ENCODE measurements around the gene CBLC. TPM values are rescaled to one million over a fixed set of nuclear protein-coding genes. Genes with fewer than 3 reads are reported as not detected.
"Not testable (repeated sequence)": the region's sequence is repeated elsewhere in the genome, so short reads cannot be mapped to it uniquely, and the experiment has no call there.

The CBLC gene
- total RNA-seq, 4 donors from 2014 or later, result 26.9 to 75.7 (median 49.1) TPM

DNA sequence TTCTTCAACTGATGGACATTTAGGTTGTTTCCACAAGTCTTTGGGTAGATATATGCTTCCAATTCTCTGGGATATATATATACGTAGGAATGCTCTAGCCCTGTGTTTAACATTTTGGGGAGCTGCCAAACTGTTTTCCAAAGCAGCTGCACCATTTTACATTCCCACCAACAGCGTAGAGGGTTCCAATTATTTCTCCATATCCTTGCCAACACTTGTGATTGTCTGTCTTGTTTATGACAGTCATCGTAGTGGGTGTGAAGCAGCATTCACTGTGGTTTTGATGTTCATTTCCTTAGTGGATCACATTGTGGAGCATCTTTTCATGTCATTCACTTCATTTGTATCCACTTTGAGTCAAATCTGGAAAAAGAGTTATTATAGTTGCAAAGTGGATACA, 4.7 kb upstream of the CBLC start:
- peaks cover 15 to 56% (median 21%) of the 10 kb centered on the region in 3 donors for H3K4me1 ChIP-seq
- H3K9me3 ChIP-seq, result no peaks in the 10 kb centered on the region
- DNase-seq, result no peak
- no peak overlapping the region for H3K4me3 ChIP-seq
- 36 to 46% methylated on average over 3 of the region's 3 CpGs for WGBS, 2 donors
- peaks cover 0 to 7% (median 0%) of the 10 kb centered on the region in 4 donors for H3K27me3 ChIP-seq
- intact Hi-C loops (cut with DNase I), result loop anchor here (5.0 kb wide), 1 partner anchor 51 kb away; no protein-coding TSS in a partner anchor
- TF ChIP-seq, protein P1, sequence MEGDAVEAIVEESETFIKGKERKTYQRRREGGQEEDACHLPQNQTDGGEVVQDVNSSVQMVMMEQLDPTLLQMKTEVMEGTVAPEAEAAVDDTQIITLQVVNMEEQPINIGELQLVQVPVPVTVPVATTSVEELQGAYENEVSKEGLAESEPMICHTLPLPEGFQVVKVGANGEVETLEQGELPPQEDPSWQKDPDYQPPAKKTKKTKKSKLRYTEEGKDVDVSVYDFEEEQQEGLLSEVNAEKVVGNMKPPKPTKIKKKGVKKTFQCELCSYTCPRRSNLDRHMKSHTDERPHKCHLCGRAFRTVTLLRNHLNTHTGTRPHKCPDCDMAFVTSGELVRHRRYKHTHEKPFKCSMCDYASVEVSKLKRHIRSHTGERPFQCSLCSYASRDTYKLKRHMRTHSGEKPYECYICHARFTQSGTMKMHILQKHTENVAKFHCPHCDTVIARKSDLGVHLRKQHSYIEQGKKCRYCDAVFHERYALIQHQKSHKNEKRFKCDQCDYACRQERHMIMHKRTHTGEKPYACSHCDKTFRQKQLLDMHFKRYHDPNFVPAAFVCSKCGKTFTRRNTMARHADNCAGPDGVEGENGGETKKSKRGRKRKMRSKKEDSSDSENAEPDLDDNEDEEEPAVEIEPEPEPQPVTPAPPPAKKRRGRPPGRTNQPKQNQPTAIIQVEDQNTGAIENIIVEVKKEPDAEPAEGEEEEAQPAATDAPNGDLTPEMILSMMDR (IDR thresholded peaks at IDR 0.05), result no peak
- TF ChIP-seq POLR2A (IDR thresholded peaks at IDR 0.05), result no peak
- no peaks in the 10 kb centered on the region for H3K36me3 ChIP-seq
- H3K27ac ChIP-seq, result no peak overlapping the region

DNA sequence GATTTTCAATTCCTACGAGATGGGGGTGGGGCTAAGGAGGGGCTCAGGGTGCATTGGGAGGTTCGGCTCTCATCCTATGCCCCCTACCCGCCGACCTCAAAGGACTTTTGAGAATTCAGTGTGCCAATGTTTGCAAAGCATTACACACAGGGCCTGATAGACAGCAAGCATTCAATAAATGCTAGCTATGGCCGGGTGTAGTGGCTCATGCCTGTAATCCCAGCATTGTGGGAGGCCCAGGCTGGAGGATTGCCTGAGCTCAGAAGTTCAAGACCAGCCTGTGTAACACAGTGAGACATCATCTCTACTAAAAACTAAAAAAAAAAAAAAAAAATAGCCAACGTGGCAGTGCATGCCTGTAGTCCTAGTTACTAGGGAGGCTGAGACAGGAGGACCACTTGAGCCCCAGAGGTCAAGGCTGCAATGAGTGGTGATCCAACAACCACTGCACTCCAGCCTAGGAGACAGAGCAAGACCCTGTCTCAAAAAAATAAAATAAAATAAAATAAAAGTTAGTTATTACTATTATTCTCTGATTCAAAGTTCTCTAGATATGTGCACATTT, 1.9 kb upstream of the CBLC start:
- intact Hi-C loops (cut with DNase I), result no loop called here
- peak overlapping the region in 3 of 4 donors; percentile 87 to 92 (median 91) for H3K27ac ChIP-seq
- peaks cover 0 to 5% (median 0%) of the 10 kb centered on the region in 3 donors for H3K36me3 ChIP-seq
- WGBS, 2 donors, result 38 to 50% methylated on average over 5 of the region's 6 CpGs
- TF ChIP-seq, protein P1 (IDR thresholded peaks at IDR 0.05), result no peak
- no peak for TF ChIP-seq POLR2A (IDR thresholded peaks at IDR 0.05)
- H3K27me3 ChIP-seq, result peaks cover 0 to 9% (median 0%) of the 10 kb centered on the region in 4 donors
- peaks cover 15 to 69% (median 16%) of the 10 kb centered on the region in 3 donors for H3K4me1 ChIP-seq
- DNase-seq, result no peak
- no peaks in the 10 kb centered on the region for H3K9me3 ChIP-seq
- H3K4me3 ChIP-seq, result no peak overlapping the region

DNA sequence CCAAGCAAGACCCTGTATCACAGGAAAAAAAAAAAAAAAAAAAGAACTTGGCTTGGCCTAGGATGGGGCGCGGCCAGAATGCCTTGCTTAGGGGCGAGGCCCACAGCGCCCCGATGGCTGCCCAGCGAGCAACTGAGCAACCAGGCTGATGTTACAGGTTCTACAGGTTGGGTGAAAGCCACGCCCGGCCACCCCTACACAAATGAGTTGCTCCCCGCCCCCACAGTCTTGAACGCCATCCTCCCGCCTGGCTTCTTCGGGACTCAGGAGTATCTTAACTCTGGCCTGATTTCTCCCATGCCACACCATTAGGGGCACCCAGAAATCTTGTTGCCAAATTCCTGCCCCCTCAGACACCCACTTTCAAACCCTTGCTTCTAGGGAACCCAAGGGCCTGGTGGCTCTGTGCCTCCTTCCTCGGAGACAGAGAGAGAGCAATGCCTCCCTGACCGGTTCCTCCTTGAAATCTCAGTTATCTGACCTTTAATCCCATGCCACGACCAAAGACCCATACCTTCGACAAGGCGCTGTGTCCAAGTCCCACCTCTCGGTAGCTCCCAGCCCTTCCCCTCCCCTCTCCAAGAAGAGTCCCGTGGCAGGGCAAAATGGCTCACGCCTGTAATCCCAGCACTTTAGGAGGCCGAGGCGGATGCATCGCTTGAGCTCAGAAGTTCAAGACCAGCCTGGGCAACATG, 1.1 kb upstream of the CBLC start:
- intact Hi-C loops (cut with DNase I), result no loop called here
- Histone ChIP-seq H3K27me3 (peaks cover 0 to 9% (median 0%) of the 10 kb centered on the region in 4 donors), H3K36me3 (peaks cover 0 to 10% (median 0%) of the 10 kb centered on the region in 3 donors), H3K4me1 (peaks cover 14 to 70% (median 15%) of the 10 kb centered on the region in 3 donors), H3K27ac (peak overlapping the region; percentile 87 to 92 (median 89)), H3K9me3 (no peaks in the 10 kb centered on the region), H3K4me3 (no peak overlapping the region)
- 30 to 44% methylated on average over 12 to 18 of the region's 23 CpGs for whole genome bisulfite sequencing, 2 donors
- DNase-seq, result no peak
- peak in 1 of 4 donors; percentile 24 for TF ChIP-seq POLR2A (IDR thresholded peaks at IDR 0.05)
- TF ChIP-seq, protein P1 (IDR thresholded peaks at IDR 0.05), result no peak

DNA sequence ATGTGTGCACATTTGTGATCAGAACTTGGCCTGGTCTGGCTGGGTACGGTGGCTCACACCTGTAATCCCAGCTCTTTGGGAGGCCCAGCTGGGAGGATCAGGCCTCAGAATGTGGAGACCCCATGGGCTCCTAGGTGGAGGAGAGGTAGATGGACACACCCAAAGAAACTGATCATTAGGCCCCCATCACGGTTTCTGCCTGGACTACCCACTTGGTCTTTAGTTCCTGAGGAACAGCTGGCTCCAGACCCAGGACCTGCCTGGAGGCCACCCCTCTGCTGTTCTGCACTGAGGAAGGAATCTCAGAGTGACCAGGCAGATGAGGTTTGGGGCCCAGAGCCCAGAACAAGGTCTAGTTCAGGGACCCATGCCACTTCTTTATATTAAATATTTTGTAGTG, 1.5 kb downstream of the CBLC start:
- peaks cover 0 to 9% (median 0%) of the 10 kb centered on the region in 4 donors for H3K27me3 ChIP-seq
- no peak for DNase-seq
- TF ChIP-seq, protein P1 (IDR thresholded peaks at IDR 0.05), result no peak
- TF ChIP-seq POLR2A (IDR thresholded peaks at IDR 0.05), result no peak
- peak overlapping the region in 2 of 4 donors; percentile 28 to 58 for H3K4me3 ChIP-seq
- no peaks in the 10 kb centered on the region for H3K9me3 ChIP-seq
- H3K27ac ChIP-seq, result peak overlapping the region in 2 of 4 donors; percentile 48 to 70
- intact Hi-C loops (cut with DNase I), result no loop called here
- peaks cover 14 to 68% (median 15%) of the 10 kb centered on the region in 3 donors for H3K4me1 ChIP-seq
- peaks cover 0 to 24% (median 0%) of the 10 kb centered on the region in 3 donors for H3K36me3 ChIP-seq
- 82 to 88% methylated on average over 1 to 2 of the region's 2 CpGs for WGBS, 2 donors

DNA sequence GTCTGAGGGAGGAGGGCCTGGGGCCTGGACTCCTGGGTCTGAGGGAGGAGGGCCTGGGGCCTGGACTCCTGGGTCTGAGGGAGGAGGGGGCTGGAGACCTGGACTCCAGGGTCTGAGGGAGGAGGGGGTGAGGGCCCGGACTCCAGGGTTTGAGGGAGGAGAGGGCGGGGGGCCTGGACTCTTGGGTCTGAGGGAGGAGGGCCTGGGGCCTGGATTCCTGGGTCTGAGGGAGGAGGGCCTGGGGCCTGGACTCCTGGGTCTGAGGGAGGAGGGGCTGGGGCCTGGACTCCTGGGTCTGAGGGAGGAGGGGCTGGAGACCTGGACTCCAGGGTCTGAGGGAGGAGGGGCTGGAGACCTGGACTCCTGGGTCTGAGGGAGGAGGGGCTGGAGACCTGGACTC, 4.0 kb downstream of the CBLC start:
- peaks cover 0 to 45% (median 0%) of the 10 kb centered on the region in 3 donors for H3K36me3 ChIP-seq
- H3K27me3 ChIP-seq; H3K9me3 ChIP-seq; DNase-seq; H3K4me3 ChIP-seq; intact Hi-C loops (cut with DNase I): not testable (repeated sequence)
- no CpG with 5 or more reads among the region's 2 CpGs for WGBS, 2 donors
- peak overlapping the region in 1 of 4 donors; percentile 26 for H3K27ac ChIP-seq
- H3K4me1 ChIP-seq, result peaks cover 4 to 53% (median 9%) of the 10 kb centered on the region in 3 donors
